Lung (tissue), 12 donors: ENCODE data around the gene CUL7. TPM values are rescaled to one million over a fixed set of nuclear protein-coding genes. Genes with fewer than 3 reads are reported as not detected.

ENCODE experiments used
- ATAC-seq: fragments of 200-7000 bp; cut with Tn5 transposase; one replicate; pipeline ENCODE4 v1.9.1; 2020; ENCODE audit warnings: moderate number of reproducible peaks; ENCODE audit not compliant: insufficient read depth, low FRiP score
- DNase-seq, 3 donors: peaks; one replicate each; pipeline ENCODE4 v3.0.0-alpha.2; 2013 to 2017
- H3K27ac ChIP-seq, 2 donors: one replicate each; pipeline ENCODE4 v1.5.1; 2013; ENCODE audit warnings: mild to moderate bottlenecking in 2 of 2, moderate library complexity in 2 of 2, control low read depth in 1 of 2, inconsistent platforms in 1 of 2, low read depth in 1 of 2, low read length in 1 of 2
- H3K27me3 ChIP-seq, 3 donors: one replicate each; pipeline ENCODE4 v1.5.1; 2013; ENCODE audit warnings: low read length in 2 of 3; ENCODE audit not compliant: control insufficient read depth in 3 of 3, insufficient read depth in 3 of 3
- H3K36me3 ChIP-seq, 4 donors: one replicate each; pipeline ENCODE4 v1.5.1; 2013; ENCODE audit warnings: low read length in 4 of 4, mild to moderate bottlenecking in 1 of 4, moderate library complexity in 1 of 4; ENCODE audit not compliant: control insufficient read depth in 4 of 4, insufficient read depth in 4 of 4
- H3K4me1 ChIP-seq, 5 donors: one replicate each; pipeline ENCODE4 v1.5.1; 2013; ENCODE audit warnings: low read length in 5 of 5, mild to moderate bottlenecking in 2 of 5, moderate library complexity in 1 of 5; ENCODE audit not compliant: control insufficient read depth in 5 of 5, insufficient read depth in 5 of 5
- H3K4me3 ChIP-seq: one replicate; pipeline ENCODE4 v1.5.1; 2013; ENCODE audit warnings: mild to moderate bottlenecking, control low read depth, moderate library complexity
- H3K9ac ChIP-seq, 2 donors: one replicate each; pipeline ENCODE4 v1.5.1; 2013; ENCODE audit warnings: low read length in 2 of 2, control low read depth in 1 of 2; ENCODE audit not compliant: insufficient read depth in 1 of 2
- H3K9me3 ChIP-seq, 4 donors: one replicate each; pipeline ENCODE4 v1.5.1; 2013; ENCODE audit warnings: low read length in 3 of 4, mild to moderate bottlenecking in 1 of 4, moderate library complexity in 1 of 4; ENCODE audit not compliant: control insufficient read depth in 4 of 4, insufficient read depth in 3 of 4
- WGBS, 2 donors: extraction: QIAGEN DNeasy Blood & Tissue Kit; methylation state at CpG; one replicate each; pipeline ENCODE4 v1.1.7; 2013; 5-methylcytosine and 5-hydroxymethylcytosine counted together
- polyA plus RNA-seq, 2 donors: library from polyadenylated mRNA; stranded (reverse); fragments of 200-250 nt; gene quantifications; one replicate each; pipeline ENCODE4 v1.2.1, GENCODE V29; 2013
- total RNA-seq, 2 donors: library from RNA; depleted of rRNA in 1 of 2; stranded (reverse); fragments of >200 nt in 1 of 2; gene quantifications; one replicate each; pipeline ENCODE4 v1.2.1, GENCODE V29; 2014 to 2021
- TF ChIP-seq, protein P1 (sequence below): IDR thresholded peaks from 2 replicates; pipeline ENCODE4 v1.5.1; 2012; ENCODE audit warnings: mild to moderate bottlenecking; ENCODE audit errors: control extremely low read depth, extremely low read depth
- donor health status: control.
- donor health status: control.
- donor health status: Bipolar disorder and iron deficiency.
- donor health status: healthy.
- donor health status: DM: yes; HTN: yes; CAD: no.

The CUL7 gene
- total and polyA plus RNA-seq, 4 donors = 8.2 to 23.6 (median 15.2) TPM

DNA sequence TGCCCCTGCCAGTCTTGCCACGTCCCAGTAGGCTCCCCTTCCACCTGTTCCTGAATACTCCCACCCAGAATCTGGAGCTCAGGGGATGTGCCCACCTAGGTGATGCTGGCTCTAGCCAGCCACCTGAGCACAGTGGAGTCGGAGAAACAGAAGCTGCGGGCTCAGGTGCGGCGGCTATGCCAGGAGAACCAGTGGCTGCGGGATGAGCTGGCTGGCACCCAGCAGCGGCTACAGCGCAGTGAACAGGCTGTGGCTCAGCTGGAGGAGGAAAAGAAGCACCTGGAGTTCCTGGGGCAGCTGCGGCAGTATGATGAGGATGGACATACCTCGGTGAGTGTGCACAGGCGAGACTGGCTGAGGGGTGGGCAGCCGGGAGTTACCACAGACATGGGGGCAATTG lies 9.2 kb upstream of the CUL7 start:
- H3K4me1 ChIP-seq = peaks cover 4 to 20% (median 12%) of the 10 kb centered on the region in 5 donors
- no peak for ATAC-seq
- TF ChIP-seq, protein P1, sequence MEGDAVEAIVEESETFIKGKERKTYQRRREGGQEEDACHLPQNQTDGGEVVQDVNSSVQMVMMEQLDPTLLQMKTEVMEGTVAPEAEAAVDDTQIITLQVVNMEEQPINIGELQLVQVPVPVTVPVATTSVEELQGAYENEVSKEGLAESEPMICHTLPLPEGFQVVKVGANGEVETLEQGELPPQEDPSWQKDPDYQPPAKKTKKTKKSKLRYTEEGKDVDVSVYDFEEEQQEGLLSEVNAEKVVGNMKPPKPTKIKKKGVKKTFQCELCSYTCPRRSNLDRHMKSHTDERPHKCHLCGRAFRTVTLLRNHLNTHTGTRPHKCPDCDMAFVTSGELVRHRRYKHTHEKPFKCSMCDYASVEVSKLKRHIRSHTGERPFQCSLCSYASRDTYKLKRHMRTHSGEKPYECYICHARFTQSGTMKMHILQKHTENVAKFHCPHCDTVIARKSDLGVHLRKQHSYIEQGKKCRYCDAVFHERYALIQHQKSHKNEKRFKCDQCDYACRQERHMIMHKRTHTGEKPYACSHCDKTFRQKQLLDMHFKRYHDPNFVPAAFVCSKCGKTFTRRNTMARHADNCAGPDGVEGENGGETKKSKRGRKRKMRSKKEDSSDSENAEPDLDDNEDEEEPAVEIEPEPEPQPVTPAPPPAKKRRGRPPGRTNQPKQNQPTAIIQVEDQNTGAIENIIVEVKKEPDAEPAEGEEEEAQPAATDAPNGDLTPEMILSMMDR = no peak
- H3K36me3 ChIP-seq = peaks cover 10 to 32% (median 18%) of the 10 kb centered on the region in 4 donors
- no peak for DNase-seq
- 95 to 96% methylated on average over 12 of the region's 12 CpGs for whole genome bisulfite sequencing, 2 donors
- H3K9me3 ChIP-seq = peaks cover 0 to 2% (median 0%) of the 10 kb centered on the region in 4 donors
- H3K27me3 ChIP-seq = no peaks in the 10 kb centered on the region
- H3K27ac ChIP-seq = no peak overlapping the region
- H3K4me3 ChIP-seq = no peak overlapping the region
- no peak overlapping the region for H3K9ac ChIP-seq

DNA sequence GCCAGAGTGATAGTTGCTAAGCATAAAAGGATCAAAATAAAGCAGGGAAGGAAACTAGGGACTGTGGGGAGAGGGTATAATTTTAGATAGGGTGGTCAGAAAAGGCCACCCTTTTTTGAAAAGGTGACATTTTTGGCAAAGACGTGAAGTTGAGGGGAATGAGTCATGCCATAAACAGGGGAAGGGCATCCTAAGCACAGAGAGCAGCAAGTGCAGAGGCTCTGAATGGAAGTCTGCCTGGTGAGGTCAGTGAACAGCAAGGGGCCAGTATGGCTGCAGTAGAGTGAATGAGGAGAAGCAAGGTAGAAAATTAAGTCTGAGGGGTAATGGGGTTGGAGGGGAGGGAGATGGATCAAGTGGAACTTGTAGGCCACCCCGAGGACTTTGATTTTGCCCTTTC lies 8.2 kb upstream of the CUL7 start:
- WGBS, 2 donors = 78 to 88% methylated on average over 2 of the region's 2 CpGs
- no peak overlapping the region for H3K9ac ChIP-seq
- DNase-seq (no peak), ATAC-seq (no peak)
- H3K27me3 ChIP-seq = no peaks in the 10 kb centered on the region
- no peak overlapping the region for H3K27ac ChIP-seq
- H3K9me3 ChIP-seq = peaks cover 0 to 2% (median 0%) of the 10 kb centered on the region in 4 donors
- no peak overlapping the region for H3K4me3 ChIP-seq
- TF ChIP-seq, protein P1 = no peak
- H3K4me1 ChIP-seq = peaks cover 4 to 20% (median 12%) of the 10 kb centered on the region in 5 donors
- H3K36me3 ChIP-seq = peaks cover 7 to 34% (median 18%) of the 10 kb centered on the region in 4 donors

DNA sequence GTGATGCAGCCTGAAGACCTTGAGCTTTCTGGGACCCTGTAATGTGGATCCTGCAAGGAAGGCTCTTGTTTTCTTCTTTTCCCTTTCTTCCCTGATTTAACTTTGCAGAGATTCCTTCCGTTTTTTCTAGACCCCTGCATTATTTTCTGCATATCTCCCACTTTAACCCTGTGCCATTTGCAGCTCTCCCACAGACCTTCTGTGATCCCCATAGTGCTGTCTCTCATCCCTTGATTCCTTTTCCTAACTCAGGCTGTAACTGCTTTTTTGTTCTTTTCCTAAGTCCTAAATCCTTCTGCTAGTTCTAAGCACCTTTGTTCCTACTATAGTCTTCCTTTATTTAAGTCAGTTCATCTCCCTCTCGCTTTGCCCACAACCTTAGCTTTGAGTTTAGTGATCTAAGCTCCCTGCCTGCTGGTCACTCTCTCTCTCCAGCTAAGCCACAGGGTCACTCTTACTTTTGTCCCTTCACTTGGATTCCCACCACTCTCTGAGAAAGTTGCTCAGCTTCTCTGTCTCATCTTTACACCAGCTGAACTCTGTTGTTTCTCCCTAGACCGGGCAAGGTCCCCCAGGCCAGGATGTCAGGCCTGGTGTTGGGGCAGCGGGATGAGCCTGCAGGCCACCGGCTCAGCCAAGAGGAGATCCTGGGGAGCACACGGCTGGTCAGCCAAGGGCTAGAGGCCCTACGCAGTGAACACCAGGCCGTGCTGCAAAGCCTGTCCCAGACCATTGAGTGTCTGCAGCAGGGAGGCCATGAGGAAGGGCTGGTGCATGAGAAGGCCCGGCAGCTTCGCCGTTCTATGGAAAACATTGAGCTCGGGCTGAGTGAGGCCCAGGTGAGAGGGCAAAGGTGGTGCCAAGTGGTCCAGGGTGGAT lies 7.3 kb upstream of the CUL7 start:
- no peaks in the 10 kb centered on the region for H3K9me3 ChIP-seq
- peak overlapping the region in 1 of 2 donors; percentile 80 for H3K27ac ChIP-seq
- peaks cover 4 to 26% (median 14%) of the 10 kb centered on the region in 4 donors for H3K36me3 ChIP-seq
- H3K9ac ChIP-seq = no peak overlapping the region
- TF ChIP-seq, protein P1 = no peak
- no peak for ATAC-seq
- H3K4me1 ChIP-seq = peaks cover 4 to 20% (median 12%) of the 10 kb centered on the region in 5 donors
- no peak overlapping the region for H3K4me3 ChIP-seq
- DNase-seq = no peak
- H3K27me3 ChIP-seq = no peaks in the 10 kb centered on the region
- WGBS, 2 donors = 87 to 94% methylated on average over 12 of the region's 12 CpGs
